ENCODE measurements around the gene EPDR1. TPM values are rescaled to one million over a fixed set of nuclear protein-coding genes. Genes with fewer than 3 reads are reported as not detected.

EPDR1 gene
- polyA plus RNA-seq, 3 donors: 0.25 to 1.2 (median 1.1) TPM

GRCh38 chr7:37999673-38000072 is 79.2 kb downstream of the EPDR1 start:
- Histone ChIP-seq H3K27me3 (ENCODE audit: control insufficient read depth in 2 of 2, insufficient read depth in 2 of 2, low read length in 2 of 2) (no peaks in the 10 kb centered on the region), H3K9me3 (replicated peaks in 1 of 2; ENCODE audit: control insufficient read depth in 1 of 2, insufficient read depth in 1 of 2, low read length in 2 of 2) (no peaks in the 10 kb centered on the region), H3K4me2 (replicated peaks; ENCODE audit: extremely low read depth, low read length, poor library complexity, severe bottlenecking) (no peak overlapping the region), H3K36me3 (replicated peaks in 1 of 2; ENCODE audit: control insufficient read depth in 1 of 2, insufficient read depth in 2 of 2, low read length in 2 of 2) (no peaks in the 10 kb centered on the region), H3K4me1 (ENCODE audit: control insufficient read depth in 1 of 2, insufficient read depth in 2 of 2, low read length in 2 of 2) (no peaks in the 10 kb centered on the region), H4K20me1 (ENCODE audit: insufficient read depth, low read length) (no peaks in the 10 kb centered on the region), H2AFZ (ENCODE audit: insufficient read depth, low read depth, low read length, poor library complexity, severe bottlenecking) (no peak overlapping the region), H3K79me2 (ENCODE audit: insufficient read depth, low read length) (no peaks in the 10 kb centered on the region), H3K4me3 (replicated peaks in 1 of 3; ENCODE audit: low read depth in 2 of 3, low read length in 3 of 3) (no peak overlapping the region), H3K9ac (ENCODE audit: insufficient read depth, low read length, poor library complexity, severe bottlenecking) (no peak overlapping the region), H3K27ac (ENCODE audit: low read depth in 1 of 2, low read length in 2 of 2) (no peak overlapping the region)
- Mint-ChIP-seq H3K9me3 (peaks cover 0 to 8% (median 3%) of the 10 kb centered on the region in 7 donors), H3K4me1 (no peaks in the 10 kb centered on the region), H3K36me3 (no peaks in the 10 kb centered on the region), H3K4me3 (no peak overlapping the region), H3K27me3 (ENCODE audit: low read depth in 3 of 3) (peaks cover 0 to 1% (median 0%) of the 10 kb centered on the region in 3 donors), H3K27ac (no peak overlapping the region)
- no peak for DNase-seq
- WGBS (ENCODE audit: insufficient coverage): no CpG with 5 or more reads among the region's 3 CpGs
- TF ChIP-seq CTCF (IDR thresholded peaks at IDR 0.05): no peak
- intact Hi-C loops (cut with micrococcal nuclease): no loop called here

GRCh38 chr7:38000272-38000671 is 79.8 kb downstream of the EPDR1 start:
- H3K4me3 ChIP-seq (replicated peaks in 1 of 3; ENCODE audit: low read depth in 2 of 3, low read length in 3 of 3): no peak overlapping the region
- H3K27me3 ChIP-seq (ENCODE audit: control insufficient read depth in 2 of 2, insufficient read depth in 2 of 2, low read length in 2 of 2): no peaks in the 10 kb centered on the region
- Mint-ChIP-seq H3K36me3 (no peaks in the 10 kb centered on the region), H3K9me3 (peaks cover 0 to 6% (median 3%) of the 10 kb centered on the region in 7 donors), H3K4me1 (no peaks in the 10 kb centered on the region), H3K4me3 (no peak overlapping the region), H3K27me3 (ENCODE audit: low read depth in 3 of 3) (peaks cover 0 to 1% (median 0%) of the 10 kb centered on the region in 3 donors), H3K27ac (no peak overlapping the region)
- H3K4me2 ChIP-seq (replicated peaks; ENCODE audit: extremely low read depth, low read length, poor library complexity, severe bottlenecking): no peak overlapping the region
- TF ChIP-seq CTCF (IDR thresholded peaks at IDR 0.05): no peak
- intact Hi-C loops (cut with micrococcal nuclease): no loop called here
- H3K4me1 ChIP-seq (ENCODE audit: control insufficient read depth in 1 of 2, insufficient read depth in 2 of 2, low read length in 2 of 2): no peaks in the 10 kb centered on the region
- no peak overlapping the region for H3K9ac ChIP-seq (ENCODE audit: insufficient read depth, low read length, poor library complexity, severe bottlenecking)
- H3K36me3 ChIP-seq (replicated peaks in 1 of 2; ENCODE audit: control insufficient read depth in 1 of 2, insufficient read depth in 2 of 2, low read length in 2 of 2): no peaks in the 10 kb centered on the region
- no peak for DNase-seq
- no peaks in the 10 kb centered on the region for H3K9me3 ChIP-seq (replicated peaks in 1 of 2; ENCODE audit: control insufficient read depth in 1 of 2, insufficient read depth in 1 of 2, low read length in 2 of 2)
- no peak overlapping the region for H2AFZ ChIP-seq (ENCODE audit: insufficient read depth, low read depth, low read length, poor library complexity, severe bottlenecking)
- H4K20me1 ChIP-seq (ENCODE audit: insufficient read depth, low read length): no peaks in the 10 kb centered on the region
- 100% methylated on average over 1 of the region's 3 CpGs for WGBS (ENCODE audit: insufficient coverage)
- H3K27ac ChIP-seq (ENCODE audit: low read depth in 1 of 2, low read length in 2 of 2): no peak overlapping the region
- H3K79me2 ChIP-seq (ENCODE audit: insufficient read depth, low read length): no peaks in the 10 kb centered on the region

Other genes with a start within 250 kb of the EPDR1 start
- 10 to 100 TPM; 25.4 to 26.6 (median 25.5) TPM for gene GPR141, start 236.9 kb upstream of the EPDR1 start, polyA plus RNA-seq
- 1 to 10 TPM; 3.2 to 8.8 (median 4.8) TPM for gene NME8, start 72.0 kb upstream of the EPDR1 start, polyA plus RNA-seq
- gene SFRP4, start 3.8 kb upstream of the EPDR1 start, polyA plus RNA-seq: not detected

All from CD14-positive monocyte (primary cell).